ENCODE measurements around the gene GJB3.

Gene GJB3

DNA sequence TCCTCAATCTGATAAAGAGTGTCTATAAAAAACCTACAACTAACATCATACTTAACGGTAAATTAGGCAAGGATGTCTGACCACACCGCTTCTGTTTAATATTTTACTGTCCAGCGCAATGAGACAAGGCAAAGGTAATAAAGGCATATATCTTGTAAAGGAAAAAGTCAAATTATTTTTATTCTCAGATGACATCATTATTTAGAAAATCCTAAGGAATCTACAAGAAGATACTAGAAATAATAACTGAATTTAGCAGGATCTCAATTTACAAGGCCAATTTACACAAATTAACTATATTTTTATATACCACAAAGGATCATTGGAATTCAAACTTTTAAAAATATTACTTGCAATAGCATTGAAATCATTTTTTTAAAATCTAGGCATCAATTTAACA is 41.2 kb downstream of the GJB3 start:
- Histone ChIP-seq H3K9ac (ENCODE audit: low read length) (no peak overlapping the region), H3K4me3 (ENCODE audit: low read length) (no peak overlapping the region), H3K27me3 (replicated peaks; ENCODE audit: insufficient read depth, low read length) (no peaks in the 10 kb centered on the region), H3K36me3 (replicated peaks; ENCODE audit: insufficient read depth, low read length) (no peaks in the 10 kb centered on the region), H4K20me1 (ENCODE audit: insufficient read depth, low read length) (no peaks in the 10 kb centered on the region), H3K9me3 (replicated peaks; ENCODE audit: insufficient read depth, low read length) (no peaks in the 10 kb centered on the region), H2AFZ (ENCODE audit: low read length) (no peak overlapping the region), H3F3A (ENCODE audit: insufficient read depth, low read length) (no peaks in the 10 kb centered on the region), H3K4me2 (ENCODE audit: low read depth, low read length) (no peak overlapping the region), H3K27ac (ENCODE audit: low read length) (no peak overlapping the region), H3K79me2 (ENCODE audit: low read length) (no peaks in the 10 kb centered on the region), H3K4me1 (ENCODE audit: low read length) (no peaks in the 10 kb centered on the region), H3K9me2 (replicated peaks; ENCODE audit: insufficient read depth, low read length) (no peaks in the 10 kb centered on the region)
- no peak for DNase-seq
- TF ChIP-seq EZH2 (optimal IDR thresholded peaks at IDR 0.05; ENCODE audit: low read depth, low read length) (no peak), EZH2phosphoT487 (IDR thresholded peaks at IDR 0.05; ENCODE audit: low read length) (no peak)
- TF ChIP-seq, protein P1, sequence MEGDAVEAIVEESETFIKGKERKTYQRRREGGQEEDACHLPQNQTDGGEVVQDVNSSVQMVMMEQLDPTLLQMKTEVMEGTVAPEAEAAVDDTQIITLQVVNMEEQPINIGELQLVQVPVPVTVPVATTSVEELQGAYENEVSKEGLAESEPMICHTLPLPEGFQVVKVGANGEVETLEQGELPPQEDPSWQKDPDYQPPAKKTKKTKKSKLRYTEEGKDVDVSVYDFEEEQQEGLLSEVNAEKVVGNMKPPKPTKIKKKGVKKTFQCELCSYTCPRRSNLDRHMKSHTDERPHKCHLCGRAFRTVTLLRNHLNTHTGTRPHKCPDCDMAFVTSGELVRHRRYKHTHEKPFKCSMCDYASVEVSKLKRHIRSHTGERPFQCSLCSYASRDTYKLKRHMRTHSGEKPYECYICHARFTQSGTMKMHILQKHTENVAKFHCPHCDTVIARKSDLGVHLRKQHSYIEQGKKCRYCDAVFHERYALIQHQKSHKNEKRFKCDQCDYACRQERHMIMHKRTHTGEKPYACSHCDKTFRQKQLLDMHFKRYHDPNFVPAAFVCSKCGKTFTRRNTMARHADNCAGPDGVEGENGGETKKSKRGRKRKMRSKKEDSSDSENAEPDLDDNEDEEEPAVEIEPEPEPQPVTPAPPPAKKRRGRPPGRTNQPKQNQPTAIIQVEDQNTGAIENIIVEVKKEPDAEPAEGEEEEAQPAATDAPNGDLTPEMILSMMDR (IDR thresholded peaks at IDR 0.05; ENCODE audit: low read length) = no peak

DNA sequence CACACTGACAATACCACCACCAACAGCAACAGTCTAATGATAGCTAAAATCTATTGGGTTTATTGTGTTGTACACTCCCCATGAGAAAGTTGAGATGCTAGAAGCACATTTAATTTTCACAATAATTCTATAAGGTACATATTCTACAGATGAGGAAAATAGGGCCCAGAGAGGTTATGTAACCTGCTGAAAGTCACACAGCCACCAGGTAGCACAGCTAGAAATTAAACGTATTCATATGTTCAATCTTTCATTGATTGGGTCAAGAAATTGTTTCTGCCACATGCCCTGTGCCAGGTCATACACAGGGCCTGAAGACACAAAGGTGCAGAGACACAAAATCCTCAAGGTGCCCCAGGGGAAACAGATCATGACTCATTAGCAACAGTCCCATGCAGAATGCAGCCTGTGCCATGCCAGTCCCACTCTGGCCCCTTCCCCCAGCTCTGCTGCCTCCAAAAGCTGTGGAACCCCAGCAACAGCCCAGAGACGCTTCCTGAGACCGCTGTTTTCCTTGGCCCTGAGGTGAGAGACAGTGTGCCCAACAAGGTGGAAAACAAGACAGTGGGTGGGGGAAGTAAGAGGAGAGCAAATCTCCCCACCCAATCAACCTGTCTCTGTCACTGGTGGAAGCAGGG is 43.9 kb downstream of the GJB3 start:
- Histone ChIP-seq H3K9me2 (replicated peaks; ENCODE audit: insufficient read depth, low read length) (no peaks in the 10 kb centered on the region), H3K27ac (ENCODE audit: low read length) (no peak overlapping the region), H3K4me2 (ENCODE audit: low read depth, low read length) (no peak overlapping the region), H3F3A (ENCODE audit: insufficient read depth, low read length) (no peaks in the 10 kb centered on the region), H4K20me1 (ENCODE audit: insufficient read depth, low read length) (no peaks in the 10 kb centered on the region), H3K9me3 (replicated peaks; ENCODE audit: insufficient read depth, low read length) (no peaks in the 10 kb centered on the region), H3K4me3 (ENCODE audit: low read length) (no peak overlapping the region), H3K9ac (ENCODE audit: low read length) (no peak overlapping the region), H3K79me2 (ENCODE audit: low read length) (no peaks in the 10 kb centered on the region), H2AFZ (ENCODE audit: low read length) (no peak overlapping the region), H3K36me3 (replicated peaks; ENCODE audit: insufficient read depth, low read length) (no peaks in the 10 kb centered on the region), H3K27me3 (replicated peaks; ENCODE audit: insufficient read depth, low read length) (no peaks in the 10 kb centered on the region), H3K4me1 (ENCODE audit: low read length) (no peaks in the 10 kb centered on the region)
- no peak for DNase-seq
- TF ChIP-seq EZH2phosphoT487 (IDR thresholded peaks at IDR 0.05; ENCODE audit: low read length) (no peak), EZH2 (optimal IDR thresholded peaks at IDR 0.05; ENCODE audit: low read depth, low read length) (no peak)
- TF ChIP-seq, protein P1 (IDR thresholded peaks at IDR 0.05; ENCODE audit: low read length) = no peak

DNA sequence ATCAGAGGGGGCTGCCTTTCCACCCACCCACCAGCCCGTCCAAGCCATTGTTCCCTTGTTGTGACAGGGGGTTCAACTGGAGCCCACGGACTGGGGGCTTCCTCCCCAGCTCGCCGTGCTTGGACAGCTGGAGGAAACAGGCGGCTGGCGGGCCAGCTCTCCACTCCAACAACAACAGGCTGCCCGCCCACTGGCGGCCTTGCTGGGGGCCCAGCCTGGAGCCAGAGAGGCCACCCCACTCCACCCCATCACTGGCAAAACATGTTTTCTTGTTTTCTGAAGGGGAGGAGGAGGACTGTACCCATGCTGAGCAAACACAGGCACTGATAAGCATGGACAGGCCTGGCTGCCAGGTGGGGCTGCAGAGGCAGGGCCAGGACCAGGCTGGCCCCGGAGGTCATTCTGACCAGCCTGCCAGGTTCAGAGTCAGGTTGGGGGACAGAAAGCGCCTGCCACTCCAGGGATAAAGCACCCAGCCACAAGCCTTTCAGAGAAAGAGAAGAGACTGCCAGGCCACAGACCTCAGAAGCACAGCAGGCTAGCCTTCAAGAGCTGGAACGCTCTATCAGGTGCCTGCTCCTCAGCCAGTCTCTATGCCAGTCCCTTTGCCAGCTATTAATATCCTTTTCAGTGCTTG is 44.6 kb downstream of the GJB3 start:
- Histone ChIP-seq H2AFZ (ENCODE audit: low read length) (no peak overlapping the region), H3K79me2 (ENCODE audit: low read length) (no peaks in the 10 kb centered on the region), H3K4me3 (ENCODE audit: low read length) (no peak overlapping the region), H3K9me3 (replicated peaks; ENCODE audit: insufficient read depth, low read length) (no peaks in the 10 kb centered on the region), H3K36me3 (replicated peaks; ENCODE audit: insufficient read depth, low read length) (no peaks in the 10 kb centered on the region), H3K9me2 (replicated peaks; ENCODE audit: insufficient read depth, low read length) (no peaks in the 10 kb centered on the region), H3K4me2 (ENCODE audit: low read depth, low read length) (no peak overlapping the region), H4K20me1 (ENCODE audit: insufficient read depth, low read length) (no peaks in the 10 kb centered on the region), H3K9ac (ENCODE audit: low read length) (no peak overlapping the region), H3K27ac (ENCODE audit: low read length) (no peak overlapping the region), H3K4me1 (ENCODE audit: low read length) (no peaks in the 10 kb centered on the region), H3K27me3 (replicated peaks; ENCODE audit: insufficient read depth, low read length) (no peaks in the 10 kb centered on the region), H3F3A (ENCODE audit: insufficient read depth, low read length) (no peaks in the 10 kb centered on the region)
- DNase-seq = no peak
- no peak for TF ChIP-seq EZH2phosphoT487 (IDR thresholded peaks at IDR 0.05; ENCODE audit: low read length)
- TF ChIP-seq EZH2 (optimal IDR thresholded peaks at IDR 0.05; ENCODE audit: low read depth, low read length) = no peak
- TF ChIP-seq, protein P1 (IDR thresholded peaks at IDR 0.05; ENCODE audit: low read length) = no peak

Data from MM.1S (cell line).